Panc1 (cell line): ENCODE data around the gene WBP1L. TPM values are rescaled to one million over a fixed set of nuclear protein-coding genes. Genes with fewer than 3 reads are reported as not detected.
A peak's percentile ranks its signal among the peaks of the same experiment; 100 is the strongest.

Source experiments
- ATAC-seq: fragments of 200-7000 bp; cut with Tn5 transposase; 2 replicates; pipeline ENCODE4 v1.9.1; 2020; ENCODE audit warnings: mild to moderate bottlenecking, moderate library complexity
- BruUV-seq: library from RNA; stranded (reverse); fragments of 400-500 nt; replicated peaks from 2 replicates; lab custom pipeline; 2021; lab: Mats Ljungman, UMichigan
- CTCF ChIA-PET: fragments of 300-600 bp; sonication (Branson Sonifier 250); formaldehyde crosslinking; loops from one replicate; lab custom pipeline; 2022; ENCODE audit warnings: antibody characterized with exemption; lab: Charles Lee
- POLR2A ChIA-PET: fragments of 300-600 bp; sonication (Branson Sonifier 250); formaldehyde crosslinking; loops from one replicate; lab custom pipeline; 2022; ENCODE audit warnings: antibody characterized with exemption; lab: Charles Lee
- DNase-seq: peaks from one replicate; pipeline ENCODE4 v3.0.0-alpha.2; 2010; ENCODE audit warnings: low read depth, low spot score
- H3K27ac ChIP-seq: 2 replicates; pipeline ENCODE4 v1.5.1; 2011; ENCODE audit warnings: mild to moderate bottlenecking, low read length, inconsistent platforms
- H3K27me3 ChIP-seq: fragments of 200-500 bp; sonication (Bioruptor generic); 2 replicates; pipeline ENCODE4 v1.6.0; 2014; ENCODE audit warnings: low read length, inconsistent platforms; ENCODE audit not compliant: control insufficient read depth, insufficient read depth
- H3K36me3 ChIP-seq: fragments of 200-500 bp; sonication (Bioruptor generic); 2 replicates; pipeline ENCODE4 v1.5.1; 2014; ENCODE audit warnings: inconsistent platforms, mild to moderate bottlenecking, low read length, moderate library complexity; ENCODE audit not compliant: control insufficient read depth, insufficient read depth
- H3K4me1 ChIP-seq: 2 replicates; pipeline ENCODE4 v1.5.1; 2011; ENCODE audit warnings: inconsistent platforms, mild to moderate bottlenecking, low read length, moderate library complexity; ENCODE audit not compliant: control insufficient read depth, insufficient read depth
- H3K4me3 ChIP-seq, 2 experiments: 2 replicates each; pipeline ENCODE4 v1.5.1; 2011 to 2012; ENCODE audit warnings: low read depth in 2 of 2, low read length in 2 of 2, mild to moderate bottlenecking in 2 of 2, inconsistent platforms in 1 of 2, moderate library complexity in 1 of 2
- H3K9me3 ChIP-seq: fragments of 200-500 bp; sonication (Bioruptor generic); 2 replicates; pipeline ENCODE4 v1.5.1; 2014; ENCODE audit warnings: low read depth, mild to moderate bottlenecking, inconsistent platforms, low read length, moderate library complexity; ENCODE audit not compliant: control insufficient read depth, insufficient read depth
- CTCF ChIP-seq: fragments of 450-650 bp; IDR thresholded peaks from 2 replicates; pipeline ENCODE4 v1.5.1; 2017; ENCODE audit warnings: mild to moderate bottlenecking
- POLR2AphosphoS5 ChIP-seq: IDR thresholded peaks from 2 replicates; pipeline ENCODE4 v1.6.1; 2012; ENCODE audit warnings: mild to moderate bottlenecking, low read depth, low read length, moderate library complexity
- REST ChIP-seq, 2 experiments: IDR thresholded peaks; 2 replicates each; pipeline ENCODE4 v1.6.1; 2011 to 2012; ENCODE audit warnings: low read depth in 2 of 2, control low read depth in 1 of 2, low read length in 1 of 2, mild to moderate bottlenecking in 1 of 2, moderate library complexity in 1 of 2; ENCODE audit not compliant: insufficient read depth in 1 of 2
- SIN3A ChIP-seq: IDR thresholded peaks from 2 replicates; pipeline ENCODE4 v1.6.1; 2012; ENCODE audit warnings: low read depth, mild to moderate bottlenecking, low read length, moderate library complexity, borderline replicate concordance; ENCODE audit not compliant: insufficient read depth
- TCF7L2 ChIP-seq: IDR thresholded peaks from 2 replicates; pipeline ENCODE4 v1.6.1; 2011; ENCODE audit warnings: mild to moderate bottlenecking, low read depth, low read length, inconsistent platforms
- in situ Hi-C: cut with HindIII; loops from 2 replicates; pipeline ENCODE4 v1.10.0; 2016; ENCODE audit warnings: low sequenced_read_pairs, low pct_unique_long_range_greater_than_20kb
- intact Hi-C: fragments of 100-400 bp; cut with micrococcal nuclease; formaldehyde crosslinking; loops from one replicate; pipeline ENCODE4 v1.10.0; 2022; ENCODE audit not compliant: unreplicated experiment
- total RNA-seq: library from RNA; stranded (reverse); gene quantifications from one replicate; pipeline ENCODE4 v1.2.1, GENCODE V29; 2021; ENCODE audit not compliant: unreplicated experiment

WBP1L gene
- total RNA-seq, 1 experiment from 2014 or later = 91.3 TPM

GRCh38 chr10:102832987-102833386 is 89.2 kb downstream of the WBP1L start:
- TF ChIP-seq REST (IDR thresholded peaks at IDR 0.05; ENCODE audit: insufficient read depth in 1 of 2, low read depth in 2 of 2, low read length in 1 of 2) (no peak), CTCF (no peak), POLR2AphosphoS5 (no peak), SIN3A (no peak), TCF7L2 (no peak)
- H3K4me3 ChIP-seq = no peak overlapping the region
- no TSS peak for BruUV-seq
- CTCF ChIA-PET = no interaction called here
- intact Hi-C loops (loop anchor here (5.0 to 10.0 kb wide), 2 partner anchors 106 to 232 kb away; no protein-coding TSS in a partner anchor), in situ Hi-C loops (no loop called here)
- H3K27ac ChIP-seq = no peak overlapping the region
- no peak for DNase-seq
- H3K36me3 ChIP-seq = no peaks in the 10 kb centered on the region
- no peaks in the 10 kb centered on the region for H3K27me3 ChIP-seq
- POLR2A ChIA-PET = no interaction called here
- no peak for ATAC-seq
- H3K9me3 ChIP-seq = no peaks in the 10 kb centered on the region
- H3K4me1 ChIP-seq = 0 out of 2 replicates have a peak, but pooled peaks cover 4% of the 10 kb centered on the region

- no peak overlapping the region for H3K4me3 ChIP-seq
- in situ Hi-C loops = no loop called here
- POLR2A ChIA-PET = no interaction called here
Measured at GRCh38 chr10:102834143-102834542, 90.4 kb downstream of the WBP1L start.

More at GRCh38 chr10:102834143-102834542, 90.4 kb downstream of the WBP1L start:
- TF ChIP-seq CTCF (no peak), REST (IDR thresholded peaks at IDR 0.05; ENCODE audit: insufficient read depth in 1 of 2, low read depth in 2 of 2, low read length in 1 of 2) (no peak)
- Histone ChIP-seq H3K27ac (peak overlapping the region; percentile 35), H3K27me3 (no peaks in the 10 kb centered on the region), H3K4me1 (0 out of 2 replicates have a peak, but pooled peaks cover 4% of the 10 kb centered on the region), H3K36me3 (no peaks in the 10 kb centered on the region), H3K9me3 (no peaks in the 10 kb centered on the region)
- intact Hi-C loops = loop anchor here (5.0 to 10.0 kb wide), 2 partner anchors 107 to 231 kb away; no protein-coding TSS in a partner anchor
- DNase-seq (no peak), ATAC-seq (peak; percentile 7; the same call in 1 of the 2 replicates)
- CTCF ChIA-PET = interaction anchor here (1.2 kb wide), 1 partner anchor 69 kb away, joined by 4 read pairs; no protein-coding TSS in a partner anchor
- no TSS peak for BruUV-seq
